K562 (cell line): ENCODE data around the gene EML2.

Experiments used
- PTTG1 ChIP-seq: fragments of 450-650 bp; IDR thresholded peaks from 2 replicates; pipeline ENCODE4 v1.6.1; 2016; ENCODE audit warnings: low read depth, mild to moderate bottlenecking, missing genetic modification characterization, missing compliant biosample characterization
- TSHZ1 ChIP-seq: fragments of 250-450 bp; sonication (Bioruptor Pico); IDR thresholded peaks from 2 replicates; pipeline ENCODE4 v1.4.0; 2020; ENCODE audit warnings: mild to moderate bottlenecking, moderate library complexity
- YBX1 ChIP-seq: fragments of 450-650 bp; IDR thresholded peaks from 2 replicates; pipeline ENCODE4 v1.7.1; 2016; ENCODE audit warnings: mild to moderate bottlenecking
- ZBTB26 ChIP-seq: fragments of 450-650 bp; formaldehyde crosslinking; IDR thresholded peaks from 2 replicates; pipeline ENCODE4 v1.4.0; 2022; ENCODE audit warnings: missing genetic modification characterization

- TF ChIP-seq ZBTB26 (no peak), PTTG1 (tag) (no peak), YBX1 (no peak), TSHZ1 (CRISPR knock-in tag) (no peak)
These were observed 45.7 kb downstream of the EML2 start for GRCh38 chr19:45593520-45593919.
